AG08395 (cell line): Measurements from ENCODE around the gene XAB2.

Experiments
- DNase-seq: peaks from one replicate; pipeline ENCODE4 v3.0.0; 2012; ENCODE audit warnings: mixed read lengths, low spot score

The XAB2 gene

GRCh38 chr19:7632340-7633203, 3.2 kb upstream of the XAB2 start:
- no peak for DNase-seq

GRCh38 chr19:7631577-7631976, 2.2 kb upstream of the XAB2 start:
- DNase-seq, result no peak

GRCh38 chr19:7628589-7629311, 595 bp downstream of the XAB2 start:
- DNase-seq, result no peak

- no peak for DNase-seq
Observed at GRCh38 chr19:7627166-7627565, 2.2 kb downstream of the XAB2 start.

GRCh38 chr19:7625763-7626372, 3.5 kb downstream of the XAB2 start:
- no peak for DNase-seq

- no peak for DNase-seq
Observed at GRCh38 chr19:7624810-7625209, 4.5 kb downstream of the XAB2 start.

- DNase-seq, result no peak
Observed at GRCh38 chr19:7623725-7624603, 5.4 kb downstream of the XAB2 start.

GRCh38 chr19:7622933-7623685, 6.2 kb downstream of the XAB2 start:
- no peak for DNase-seq

- DNase-seq, result no peak
Observed at GRCh38 chr19:7620442-7621412, 8.6 kb downstream of the XAB2 start.

GRCh38 chr19:7619671-7620441, 9.5 kb downstream of the XAB2 start:
- no peak for DNase-seq

GRCh38 chr19:7618771-7619510, 10.4 kb downstream of the XAB2 start:
- DNase-seq, result no peak

GRCh38 chr19:7618348-7618747, 11.0 kb downstream of the XAB2 start:
- DNase-seq, result no peak

GRCh38 chr19:7617735-7618134, 11.6 kb downstream of the XAB2 start:
- no peak for DNase-seq

- no peak for DNase-seq
Observed at GRCh38 chr19:7617172-7617571, 12.2 kb downstream of the XAB2 start.

- DNase-seq, result no peak
Observed at GRCh38 chr19:7614859-7615741, 14.2 kb downstream of the XAB2 start.

GRCh38 chr19:7612282-7613274, 16.8 kb downstream of the XAB2 start:
- no peak for DNase-seq
